Fibroblast of pulmonary artery (primary cell): ENCODE data around the gene PDXK.

Source experiments
- DNase-seq: peaks from one replicate; pipeline ENCODE4 v3.0.0-alpha.2; 2010; ENCODE audit warnings: low read depth
- H3K4me3 ChIP-seq: replicated peaks from 2 replicates; pipeline ENCODE4 v1.5.1; 2011; ENCODE audit warnings: low read depth, mild to moderate bottlenecking, control low read depth, low read length, moderate library complexity
- CTCF ChIP-seq: IDR thresholded peaks from 2 replicates; pipeline ENCODE4 v1.5.1; 2011; ENCODE audit warnings: mild to moderate bottlenecking, control low read depth, low read length, inconsistent platforms; ENCODE audit errors: missing control alignments

PDXK gene

GRCh38 chr21:43793243-43793642 is 74.3 kb downstream of the PDXK start:
- H3K4me3 ChIP-seq, result no peak overlapping the region
- DNase-seq, result no peak
- no peak for TF ChIP-seq CTCF

- no peak for TF ChIP-seq CTCF
- no peak for DNase-seq
- H3K4me3 ChIP-seq, result no peak overlapping the region
Measured at GRCh38 chr21:43794311-43794710, 75.4 kb downstream of the PDXK start.

- H3K4me3 ChIP-seq, result no peak overlapping the region
- no peak for DNase-seq
- no peak for TF ChIP-seq CTCF
Measured at GRCh38 chr21:43794857-43795256, 75.9 kb downstream of the PDXK start.

- TF ChIP-seq CTCF, result no peak
- H3K4me3 ChIP-seq, result no peak overlapping the region
- no peak for DNase-seq
Measured at GRCh38 chr21:43797415-43797814, 78.5 kb downstream of the PDXK start.

GRCh38 chr21:43797925-43798715 is 79.2 kb downstream of the PDXK start:
- no peak for TF ChIP-seq CTCF
- no peak for DNase-seq
- no peak overlapping the region for H3K4me3 ChIP-seq

GRCh38 chr21:43799301-43799840 is 80.4 kb downstream of the PDXK start:
- no peak overlapping the region for H3K4me3 ChIP-seq
- DNase-seq, result no peak
- no peak for TF ChIP-seq CTCF

- TF ChIP-seq CTCF, result no peak
- H3K4me3 ChIP-seq, result no peak overlapping the region
- DNase-seq, result no peak
Measured at GRCh38 chr21:43800124-43800523, 81.2 kb downstream of the PDXK start.
